Measurements from ENCODE around the gene CLCN3.

DNA sequence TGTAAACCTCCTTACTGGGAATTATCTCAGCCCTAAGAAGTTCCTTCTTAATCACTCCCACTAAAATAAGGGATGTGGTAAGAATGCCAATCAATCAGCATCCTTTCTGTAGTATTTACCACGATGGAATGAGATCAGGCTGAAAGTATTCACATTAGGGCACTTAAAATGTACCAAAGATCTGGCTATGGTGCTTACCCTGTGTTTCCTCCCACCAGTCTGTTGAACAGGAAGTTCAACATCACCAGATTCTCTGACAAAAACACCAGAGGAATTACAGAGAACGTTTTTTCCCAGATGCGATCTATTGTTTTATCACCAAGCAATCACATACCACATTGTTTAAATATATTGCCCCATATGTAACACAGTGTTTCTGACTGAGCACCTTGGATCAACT, 2.1 kb upstream of the CLCN3 start:
- TF ChIP-seq CTCF (IDR thresholded peaks at IDR 0.05) (no peak), EZH2 (IDR thresholded peaks at IDR 0.05) (no peak)
